HG02840 (cell line): ENCODE results near the gene NUP214.
"Not testable (repeated sequence)": the region's sequence is repeated elsewhere in the genome, so short reads cannot be mapped to it uniquely, and the experiment has no call there.

Source experiments
- ATAC-seq: cut with Tn5 transposase; IDR thresholded peaks from one replicate; pipeline ENCODE4 v1.9.1; 2021; ENCODE audit warnings: mild to moderate bottlenecking, moderate library complexity, moderate number of reproducible peaks; ENCODE audit not compliant: unreplicated experiment, low FRiP score

Gene NUP214

GRCh38 chr9:131255676-131256197 lies 130.4 kb downstream of the NUP214 start:
- no peak for ATAC-seq

DNA sequence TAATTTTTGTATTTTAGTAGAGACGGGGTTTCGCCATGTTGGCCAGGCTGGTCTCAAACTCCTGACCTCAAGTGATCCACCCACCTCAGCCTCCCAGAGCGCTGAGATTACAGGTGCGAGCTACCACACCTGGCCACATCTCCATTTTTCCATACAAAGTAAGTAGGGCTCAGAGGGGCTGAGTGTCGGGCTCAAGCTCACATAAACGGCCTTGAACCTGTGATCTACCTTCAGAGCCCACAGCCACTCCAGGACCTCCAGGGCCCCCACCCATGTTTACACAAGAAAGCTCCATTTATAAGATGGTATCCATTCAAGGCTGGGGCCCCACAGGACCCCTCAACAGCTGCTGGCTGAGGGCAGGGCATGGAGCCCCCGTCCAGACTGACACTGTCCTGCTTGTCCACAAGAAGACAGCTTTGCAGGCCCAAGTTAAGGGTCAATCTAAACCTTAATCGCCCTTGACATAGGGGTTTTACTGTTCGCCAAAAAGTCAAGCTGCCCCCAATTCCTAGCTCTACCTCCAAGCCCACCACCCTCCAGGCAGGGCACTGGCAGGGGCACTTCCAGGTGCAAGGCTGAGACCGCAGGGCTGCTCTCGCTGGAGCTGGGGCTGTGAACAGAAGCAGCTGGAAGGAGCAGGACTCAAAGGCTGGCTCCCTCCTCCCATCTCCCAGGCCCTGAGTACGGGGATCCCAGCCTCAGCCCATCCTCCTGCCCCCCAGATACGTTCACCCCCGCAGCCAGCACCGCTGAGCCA lies 132.1 kb downstream of the NUP214 start:
- no peak for ATAC-seq

DNA sequence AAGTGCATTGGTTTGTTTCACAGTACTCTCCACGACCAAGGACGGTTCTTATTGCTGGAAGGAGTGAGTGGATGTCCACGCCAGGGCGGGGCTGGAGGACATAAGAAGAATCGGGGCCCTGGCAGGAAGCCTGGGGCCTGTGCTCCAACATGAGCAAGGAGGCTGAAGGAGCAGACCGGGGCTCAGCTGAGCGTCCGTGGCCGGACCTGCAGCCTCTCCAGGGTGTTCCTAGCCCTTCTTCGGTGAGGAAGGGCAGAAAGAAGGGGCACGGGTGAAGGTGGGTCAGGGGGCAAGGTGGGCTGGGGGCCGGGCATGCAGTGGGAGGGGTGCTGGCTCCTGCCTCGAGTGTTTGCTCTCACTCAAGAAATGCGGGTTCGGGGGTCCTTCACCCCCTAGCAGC lies 132.8 kb downstream of the NUP214 start:
- no peak for ATAC-seq

- ATAC-seq = no peak
Measured at GRCh38 chr9:131258698-131259431, 133.5 kb downstream of the NUP214 start.

- ATAC-seq = no peak
Measured at GRCh38 chr9:131259432-131259898, 134.1 kb downstream of the NUP214 start.

GRCh38 chr9:131259916-131260597 lies 134.7 kb downstream of the NUP214 start:
- ATAC-seq = no peak

DNA sequence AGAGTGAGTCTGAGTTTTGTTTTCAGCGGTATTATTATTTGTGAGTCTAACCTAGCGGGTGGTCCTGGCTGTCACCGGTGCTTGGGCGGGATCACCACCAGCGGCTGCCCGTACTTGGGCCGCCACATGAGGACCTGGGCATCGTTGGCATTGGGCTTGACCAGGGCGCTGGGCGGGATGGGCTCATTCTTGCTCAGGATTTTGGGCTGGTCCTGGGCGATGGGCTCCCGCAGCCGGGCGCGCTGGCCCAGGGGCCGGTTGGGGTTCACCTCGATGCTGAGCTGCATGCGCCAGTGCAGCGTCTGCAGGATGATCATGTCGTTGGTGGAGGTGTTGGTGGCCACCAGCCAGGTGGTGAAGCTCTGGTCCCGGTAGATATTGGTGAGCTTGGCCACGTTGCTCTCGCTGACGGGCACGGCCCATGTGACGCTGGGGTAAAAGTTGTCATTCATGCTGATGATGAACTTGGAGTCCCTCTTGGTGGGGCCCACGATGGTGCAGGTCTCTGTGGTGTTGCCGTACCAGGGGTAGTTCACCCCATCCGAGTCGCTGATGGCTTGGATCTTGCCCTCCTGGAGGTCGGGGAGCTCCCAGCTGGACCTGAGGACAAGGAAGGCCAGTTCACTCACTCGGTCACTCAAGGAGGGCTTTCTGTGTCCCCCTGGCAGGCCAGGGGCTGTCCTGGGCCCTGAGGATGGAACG lies 135.5 kb downstream of the NUP214 start:
- ATAC-seq = no peak

- ATAC-seq = no peak
Measured at GRCh38 chr9:131262327-131263032, 137.1 kb downstream of the NUP214 start.

GRCh38 chr9:131263033-131263343 lies 137.6 kb downstream of the NUP214 start:
- not testable (repeated sequence) for ATAC-seq

GRCh38 chr9:131263701-131264100 lies 138.3 kb downstream of the NUP214 start:
- ATAC-seq = no peak

DNA sequence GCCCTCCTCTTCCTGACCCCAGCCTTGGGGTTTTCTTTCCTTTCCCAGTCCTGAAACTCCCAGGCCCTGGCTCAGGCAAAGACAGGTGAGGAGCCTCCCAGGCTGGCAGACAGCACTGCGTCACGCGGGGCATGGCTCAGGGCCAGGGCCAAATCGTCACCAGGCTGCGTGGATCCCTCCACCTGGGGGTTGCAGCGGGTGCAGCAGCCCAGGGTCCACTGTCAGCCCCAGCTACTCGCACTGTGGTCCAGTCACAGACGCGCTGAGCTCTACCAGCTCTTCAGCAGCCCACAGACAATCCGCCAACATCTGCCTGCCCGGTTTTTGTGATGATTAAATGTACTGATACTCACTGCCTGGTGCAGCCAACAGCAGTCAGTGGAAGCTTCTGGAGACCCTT lies 138.8 kb downstream of the NUP214 start:
- no peak for ATAC-seq

DNA sequence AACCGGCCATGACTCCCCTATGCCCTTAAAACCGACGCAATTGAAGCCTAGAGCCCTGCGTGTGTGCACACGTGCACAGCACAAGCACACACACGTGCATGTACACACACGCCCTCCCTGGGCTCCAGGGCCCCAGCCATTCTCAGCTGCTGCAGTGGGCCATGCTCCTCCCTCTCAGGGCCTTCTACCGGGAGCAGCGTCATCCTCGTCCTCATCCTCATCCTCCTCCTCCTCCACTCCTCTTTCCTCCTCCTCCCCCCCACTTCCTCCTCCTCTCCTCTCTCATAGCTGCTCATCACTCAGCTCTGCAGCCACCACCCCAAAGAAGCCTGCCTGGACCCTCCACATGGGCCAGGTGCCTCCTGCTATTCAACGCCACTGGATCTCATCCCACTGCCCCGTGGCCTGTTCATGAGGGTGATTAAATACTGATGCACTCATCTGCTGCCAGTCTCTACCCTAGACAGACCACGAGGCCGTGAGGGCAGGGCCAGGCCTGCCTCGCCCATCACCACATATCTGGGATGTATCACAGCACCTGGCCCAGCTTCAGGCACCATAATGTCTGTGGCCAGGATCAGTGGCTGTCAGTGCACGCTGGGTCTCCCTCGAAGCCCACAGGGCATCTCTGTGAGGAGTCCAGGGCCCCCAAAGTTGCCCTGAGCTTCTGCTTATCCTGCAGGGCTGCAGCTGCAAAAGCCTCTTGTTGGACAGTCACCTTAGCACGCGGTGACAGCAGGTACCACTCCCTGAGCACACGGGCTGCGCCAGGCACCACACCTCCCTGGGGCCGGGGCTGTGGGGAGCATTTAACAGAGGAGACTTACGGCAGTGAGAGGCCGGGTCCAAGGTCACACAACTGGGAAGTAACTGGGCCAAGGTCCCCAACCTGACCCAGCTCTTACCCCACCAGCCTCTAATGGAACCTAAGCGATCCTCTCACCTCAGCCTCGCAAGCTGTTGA lies 141.2 kb downstream of the NUP214 start:
- no peak for ATAC-seq

DNA sequence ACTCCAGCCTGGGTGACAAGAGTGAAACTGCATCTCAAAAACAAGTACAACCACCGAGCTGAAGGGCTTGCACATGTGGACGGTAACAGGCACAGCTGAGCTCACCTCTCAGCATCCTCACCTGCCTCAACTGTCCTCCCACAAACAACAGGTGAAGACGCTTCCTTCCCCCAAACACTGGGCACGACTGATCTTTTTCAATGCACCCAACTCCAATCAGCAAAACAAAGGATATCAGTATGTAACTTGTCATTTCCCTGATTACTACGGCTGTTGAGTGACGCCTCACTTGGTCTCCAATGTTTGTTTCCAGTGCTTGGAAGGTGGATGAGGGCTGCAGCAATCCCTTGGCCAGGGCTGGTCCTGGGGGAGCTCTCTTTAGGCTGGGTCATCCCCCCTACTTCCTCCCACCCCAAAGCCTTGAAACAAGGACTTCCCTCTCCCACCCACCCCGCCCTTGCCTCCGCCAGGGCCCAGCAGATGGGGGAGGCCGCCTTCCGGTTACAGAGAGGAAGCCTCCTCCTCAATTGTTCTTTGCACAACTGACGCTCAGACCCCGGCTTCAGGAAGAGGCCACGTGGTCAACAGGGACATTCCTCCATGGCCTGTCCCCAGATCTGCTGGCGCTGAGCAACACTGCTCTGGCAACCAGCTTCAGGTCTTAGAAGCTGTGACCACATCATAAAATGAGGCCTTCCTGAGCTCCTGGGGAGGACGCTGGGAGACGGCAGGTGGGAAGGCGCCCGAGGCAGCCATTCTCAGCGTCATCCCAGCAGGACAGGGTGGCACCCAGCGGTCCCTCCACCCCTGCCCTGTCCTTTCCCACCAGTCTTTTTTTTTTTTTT lies 145.0 kb downstream of the NUP214 start:
- ATAC-seq = no peak

GRCh38 chr9:131271016-131271273 lies 145.6 kb downstream of the NUP214 start:
- not testable (repeated sequence) for ATAC-seq

- ATAC-seq = no peak
Measured at GRCh38 chr9:131271506-131271931, 146.1 kb downstream of the NUP214 start.

GRCh38 chr9:131272212-131272611 lies 146.8 kb downstream of the NUP214 start:
- ATAC-seq = no peak

- no peak for ATAC-seq
Measured at GRCh38 chr9:131273146-131273855, 147.9 kb downstream of the NUP214 start.
